ENCODE measurements around the gene RPS6KB2. TPM values are rescaled to one million over a fixed set of nuclear protein-coding genes. Genes with fewer than 3 reads are reported as not detected.
A peak's percentile ranks its signal among the peaks of the same experiment; 100 is the strongest.

RPS6KB2 gene
- total and polyA plus RNA-seq, 10 of the 15 experiments (the other 5 are each of a cell fraction or from before 2014, with no cell fraction given), result 0.39 to 101 (median 58.4) TPM

GRCh38 chr11:67436459-67437081 lies 8.3 kb downstream of the RPS6KB2 start (continued):
- no peak for TF ChIP-seq HSF1 (IDR thresholded peaks at IDR 0.05; ENCODE audit: low read depth, low read length)
- TF ChIP-seq MTA2 (IDR thresholded peaks at IDR 0.05; ENCODE audit: low read depth), result peak; percentile 62
- peak; percentile 78; the same call in 1 of the 2 replicates for TF ChIP-seq IKZF1 (conservative IDR thresholded peaks at IDR 0.05)
- peak; percentile 85 for TF ChIP-seq NR2F1 (conservative IDR thresholded peaks at IDR 0.05)
- peak; percentile 33; the same call in 1 of the 2 replicates for TF ChIP-seq EED (IDR thresholded peaks at IDR 0.05; ENCODE audit: low read depth)
- 0 out of 2 replicates have a peak, but pooled peaks have one; percentile 17 for TF ChIP-seq STAT1 (conservative IDR thresholded peaks at IDR 0.05)
- peak; percentile 15 for TF ChIP-seq POLR2AphosphoS5 (IDR thresholded peaks at IDR 0.05; ENCODE audit: low read length)
- TF ChIP-seq PAX5 (IDR thresholded peaks at IDR 0.05; ENCODE audit: borderline replicate concordance, low read depth, low read length), result peak; percentile 84
- TF ChIP-seq MAX (IDR thresholded peaks at IDR 0.05; ENCODE audit: low read depth, low read length), result peak; percentile 72; the same call in 1 of the 2 replicates
- peak; percentile 59 for TF ChIP-seq BMI1 (IDR thresholded peaks at IDR 0.05; ENCODE audit: borderline replicate concordance)
- TF ChIP-seq RAD51 (IDR thresholded peaks at IDR 0.05), result peak; percentile 18; the same call in 1 of the 2 replicates
- no peak for TF ChIP-seq IRF3 (IDR thresholded peaks at IDR 0.05)
- TF ChIP-seq CBFB (IDR thresholded peaks at IDR 0.05; ENCODE audit: low read depth), result peak; percentile 58; the same call in 1 of the 2 replicates
- no peak; the same call in 1 of the 2 replicates for TF ChIP-seq POLR2AphosphoS2 (IDR thresholded peaks at IDR 0.05; ENCODE audit: low read depth, low read length)
- TF ChIP-seq IRF4 (IDR thresholded peaks at IDR 0.05; ENCODE audit: low read depth, low read length), result peak; percentile 74
- TF ChIP-seq, protein P1, sequence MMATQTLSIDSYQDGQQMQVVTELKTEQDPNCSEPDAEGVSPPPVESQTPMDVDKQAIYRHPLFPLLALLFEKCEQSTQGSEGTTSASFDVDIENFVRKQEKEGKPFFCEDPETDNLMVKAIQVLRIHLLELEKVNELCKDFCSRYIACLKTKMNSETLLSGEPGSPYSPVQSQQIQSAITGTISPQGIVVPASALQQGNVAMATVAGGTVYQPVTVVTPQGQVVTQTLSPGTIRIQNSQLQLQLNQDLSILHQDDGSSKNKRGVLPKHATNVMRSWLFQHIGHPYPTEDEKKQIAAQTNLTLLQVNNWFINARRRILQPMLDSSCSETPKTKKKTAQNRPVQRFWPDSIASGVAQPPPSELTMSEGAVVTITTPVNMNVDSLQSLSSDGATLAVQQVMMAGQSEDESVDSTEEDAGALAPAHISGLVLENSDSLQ (IDR thresholded peaks at IDR 0.05), result 0 out of 2 replicates have a peak, but pooled peaks have one; percentile 23
- peak; percentile 48 for TF ChIP-seq SMAD1 (IDR thresholded peaks at IDR 0.05; ENCODE audit: low read depth, partially characterized antibody)
- TF ChIP-seq USF1 (IDR thresholded peaks at IDR 0.05; ENCODE audit: borderline replicate concordance, extremely low read length, insufficient read depth, low read depth, low read length), result peak; percentile 5
- peak; percentile 38 for TF ChIP-seq POLR2A (IDR thresholded peaks at IDR 0.05; ENCODE audit: low read depth, low read length)
- peak; percentile 72 for TF ChIP-seq YY1 (IDR thresholded peaks at IDR 0.05; ENCODE audit: low read depth, low read length)
- TF ChIP-seq CHD1 (IDR thresholded peaks at IDR 0.05; ENCODE audit: low read depth, low read length), result no peak
- 0 out of 2 replicates have a peak, but pooled peaks have one; percentile 27 for TF ChIP-seq BCL11A (IDR thresholded peaks at IDR 0.05; ENCODE audit: low read depth, low read length)
- 0 out of 2 replicates have a peak, but pooled peaks have one; percentile 43 for TF ChIP-seq SMARCA5 (IDR thresholded peaks at IDR 0.05)
- TF ChIP-seq CREM (IDR thresholded peaks at IDR 0.05; ENCODE audit: low read depth), result peak; percentile 51; the same call in 1 of the 2 replicates
